NCI-H146 treated with DMSO at 0.1 percent for 48 hours (cell line): ENCODE data around the gene ARID3A.

ENCODE experiments used
- DNase-seq: peaks from one replicate; lab custom pipeline; 2025; ENCODE audit not compliant: unreplicated experiment; lab: John Stamatoyannopoulos, UW

ARID3A gene

DNA sequence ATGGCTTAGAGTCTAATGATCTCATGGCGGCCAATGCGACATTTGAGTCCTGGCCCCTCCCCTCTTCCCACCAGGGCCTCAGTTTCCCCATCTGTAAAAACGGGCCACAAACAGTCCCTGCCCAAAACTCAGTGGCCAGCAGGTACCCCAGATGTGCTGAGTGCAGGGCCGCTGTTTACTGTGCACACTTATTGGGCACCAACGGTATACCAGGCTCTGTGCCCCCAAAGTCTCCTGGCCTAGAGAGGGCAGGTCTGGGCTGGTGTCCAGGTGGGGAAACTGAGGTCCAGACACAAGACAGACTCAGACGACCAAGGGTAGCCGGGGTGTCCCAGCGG, 34.7 kb downstream of the ARID3A start:
- no peak for DNase-seq

DNA sequence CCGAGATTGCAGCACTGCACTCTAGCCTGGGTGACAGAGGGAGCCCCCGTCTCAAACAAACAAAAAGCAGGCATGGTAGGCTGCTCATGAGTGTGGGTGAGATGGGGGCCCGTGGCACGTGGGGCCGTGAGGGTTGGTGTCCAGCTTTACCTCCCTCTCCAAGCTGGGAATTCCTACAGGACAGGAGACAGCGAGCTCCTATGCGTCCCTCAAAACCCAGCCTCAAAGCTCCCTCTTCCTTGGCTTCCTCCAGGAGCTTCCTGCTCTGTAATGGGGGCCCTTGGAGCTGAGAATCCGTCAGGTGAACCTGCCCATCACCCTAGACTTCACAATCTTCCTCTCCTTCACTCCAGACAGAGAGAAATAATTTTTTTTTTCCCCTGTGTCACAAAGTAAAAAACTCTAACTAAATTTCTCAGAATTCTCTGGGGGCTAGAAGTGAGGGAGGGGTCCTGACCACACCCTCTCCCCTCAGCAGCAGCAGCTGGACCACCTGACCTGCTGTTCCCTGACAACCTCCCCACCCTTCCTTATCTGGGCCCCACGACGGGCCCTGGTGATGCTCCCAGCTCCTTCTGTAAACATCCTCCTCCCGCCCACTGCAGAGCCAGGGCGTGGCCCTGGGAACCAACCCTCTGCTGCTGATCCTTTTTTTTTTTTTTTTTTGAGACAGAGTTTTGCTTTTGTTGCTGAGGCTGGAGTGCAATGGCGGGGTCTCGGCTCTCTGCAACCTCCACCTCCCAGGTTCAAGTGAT, 36.2 kb downstream of the ARID3A start:
- DNase-seq: no peak

DNA sequence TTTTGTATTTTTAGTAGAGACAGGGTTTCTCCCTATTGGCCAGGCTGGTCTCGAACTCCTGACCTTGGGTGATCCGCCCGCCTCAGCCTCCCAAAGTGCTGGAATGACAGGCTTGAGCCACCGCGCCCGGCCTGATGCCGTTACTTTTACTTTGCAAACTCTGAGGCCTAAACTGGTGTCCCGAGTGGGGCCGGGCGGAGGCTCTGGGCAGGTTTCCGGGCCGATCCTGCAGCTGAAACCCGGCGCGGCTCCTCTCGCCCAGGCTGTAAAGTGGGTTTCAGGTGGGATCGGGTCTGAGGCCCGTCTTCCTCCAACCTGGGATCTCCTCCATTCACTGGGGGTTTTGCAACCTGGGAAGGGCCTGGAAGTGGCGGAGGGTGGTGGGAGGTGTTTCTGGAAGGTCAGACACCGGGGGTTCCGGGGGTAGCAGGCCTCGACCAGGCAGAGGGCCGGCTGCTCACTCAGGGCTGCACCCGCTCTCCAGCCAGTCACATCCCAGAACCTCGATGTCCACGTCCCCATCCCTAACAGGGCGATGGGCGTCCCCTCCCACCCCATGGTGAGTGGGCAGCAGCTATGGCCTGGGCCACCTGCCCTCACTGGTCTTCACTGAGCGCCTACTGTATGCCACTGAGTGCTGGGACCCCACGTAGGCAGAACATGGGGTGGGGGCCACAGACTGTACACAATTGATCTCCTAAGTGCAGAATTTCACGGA, 37.0 kb downstream of the ARID3A start:
- DNase-seq: no peak

DNA sequence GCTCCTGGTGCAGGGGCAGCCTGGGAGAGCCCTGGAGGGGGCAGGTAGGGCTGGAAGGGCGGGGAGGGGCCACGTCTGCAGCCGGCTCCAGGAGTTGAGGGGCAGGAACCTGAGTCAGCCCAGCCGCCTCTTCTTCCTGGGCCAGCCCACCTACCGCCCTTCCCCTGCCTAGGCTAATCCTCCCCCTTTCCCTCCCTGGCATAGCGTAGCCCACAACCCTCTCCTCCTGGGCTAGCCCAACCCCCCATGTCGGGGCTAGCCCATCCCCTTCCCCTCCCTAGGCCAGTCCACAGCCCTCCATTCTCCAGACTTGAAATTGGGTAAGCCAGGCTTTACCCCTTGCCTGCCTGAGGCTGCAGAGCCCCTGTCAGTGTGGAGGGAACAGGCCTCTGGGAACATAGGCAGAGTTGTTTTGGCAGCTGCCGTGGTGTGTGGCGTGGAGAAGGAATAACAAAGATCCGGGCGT, 37.7 kb downstream of the ARID3A start:
- DNase-seq: no peak

DNA sequence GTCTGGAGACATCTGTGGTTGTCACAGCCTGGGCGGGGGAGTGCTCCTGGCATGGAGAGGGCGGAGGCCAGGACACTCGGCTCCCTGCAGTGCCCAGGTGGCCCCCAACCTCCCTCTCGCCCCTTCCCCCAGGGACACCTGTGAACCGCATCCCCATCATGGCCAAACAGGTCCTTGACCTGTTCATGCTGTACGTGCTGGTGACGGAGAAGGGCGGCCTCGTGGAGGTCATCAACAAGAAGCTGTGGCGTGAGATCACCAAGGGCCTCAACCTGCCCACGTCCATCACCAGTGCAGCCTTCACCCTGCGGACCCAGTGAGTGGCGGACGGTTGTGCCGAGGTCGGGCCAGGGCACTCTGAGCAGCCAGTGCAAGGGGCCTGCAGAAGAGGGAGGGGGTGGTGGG, 38.3 kb downstream of the ARID3A start:
- DNase-seq: no peak

DNA sequence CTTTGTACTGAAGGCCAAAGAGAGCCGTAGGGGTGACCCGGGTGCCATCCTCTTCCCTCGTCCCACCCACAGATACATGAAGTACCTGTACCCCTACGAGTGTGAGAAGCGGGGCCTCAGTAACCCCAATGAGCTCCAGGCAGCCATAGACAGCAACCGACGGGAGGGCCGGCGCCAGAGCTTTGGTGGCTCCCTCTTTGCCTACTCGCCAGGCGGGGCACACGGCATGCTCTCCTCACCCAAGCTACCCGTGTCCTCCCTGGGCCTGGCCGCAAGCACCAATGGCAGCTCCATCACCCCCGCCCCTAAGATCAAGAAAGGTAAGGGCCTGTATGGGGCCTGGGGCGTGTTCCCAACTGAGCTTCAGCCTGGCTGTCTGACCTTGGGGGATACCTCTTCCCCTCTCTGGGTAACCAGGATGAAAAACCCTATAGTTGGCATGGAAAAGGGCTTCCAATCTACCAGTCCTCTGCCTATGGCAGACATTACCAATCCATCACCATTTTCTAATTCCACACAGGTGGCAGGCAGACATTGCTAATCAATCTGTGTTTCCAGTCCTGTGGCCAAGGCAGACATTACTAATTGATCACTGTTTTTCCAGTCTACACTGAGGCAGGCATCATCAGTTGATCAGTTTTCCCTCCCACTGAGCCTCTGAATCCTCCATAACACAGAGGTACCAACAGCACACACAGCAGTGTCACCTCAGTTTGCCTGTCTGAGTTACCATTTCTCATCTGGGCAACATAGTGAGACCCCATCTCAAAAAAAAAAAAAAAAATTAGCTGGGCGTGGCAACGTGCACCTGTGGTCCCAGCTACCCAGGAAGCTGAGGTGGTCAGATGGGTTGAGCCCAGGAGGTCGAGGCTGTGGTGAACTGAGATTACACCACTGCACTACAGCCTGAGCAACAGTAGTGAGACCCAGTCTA, 39.2 kb downstream of the ARID3A start:
- no peak for DNase-seq

DNA sequence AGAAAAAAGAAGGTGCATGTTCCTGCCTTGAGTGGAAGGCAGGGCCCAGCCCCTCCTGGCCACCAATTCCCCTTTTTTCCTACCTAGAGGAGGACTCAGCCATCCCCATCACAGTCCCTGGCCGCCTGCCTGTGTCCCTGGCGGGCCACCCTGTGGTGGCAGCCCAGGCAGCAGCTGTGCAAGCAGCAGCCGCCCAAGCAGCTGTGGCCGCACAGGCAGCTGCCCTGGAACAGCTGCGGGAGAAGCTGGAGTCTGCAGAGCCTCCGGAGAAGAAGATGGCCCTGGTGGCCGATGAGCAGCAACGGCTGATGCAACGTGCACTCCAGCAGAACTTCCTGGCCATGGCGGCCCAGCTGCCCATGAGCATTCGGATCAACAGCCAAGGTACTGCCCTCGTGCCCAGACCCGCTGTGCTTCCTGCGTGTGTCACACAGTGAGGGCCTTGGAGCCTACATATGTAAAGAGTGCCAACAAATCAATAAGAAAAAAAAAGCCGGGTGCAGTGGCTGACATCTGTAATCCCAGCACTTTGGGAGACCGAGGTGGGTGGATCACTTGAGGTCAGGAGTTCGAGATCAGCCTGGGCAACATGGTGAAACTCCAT, 40.8 kb downstream of the ARID3A start:
- no peak for DNase-seq

DNA sequence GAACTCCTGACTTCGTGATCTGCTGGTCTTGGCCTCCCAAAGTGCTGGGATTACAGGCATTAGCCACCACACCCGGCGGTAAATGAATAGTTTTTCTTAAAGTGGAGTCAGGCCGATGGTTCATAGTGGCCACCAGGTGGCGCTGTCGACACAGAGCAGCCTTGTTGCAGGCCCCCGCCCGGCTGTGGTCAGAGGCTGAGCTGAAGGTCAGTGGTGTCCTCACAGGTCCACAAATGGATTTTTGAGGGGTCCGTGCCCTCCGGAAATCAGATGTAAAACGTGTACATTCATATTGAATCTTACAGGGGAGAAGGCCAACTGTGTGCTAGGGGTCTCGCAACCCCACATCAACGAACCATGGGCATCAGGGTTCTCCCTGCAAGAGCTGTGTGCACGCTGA, 44.9 kb downstream of the ARID3A start:
- DNase-seq: no peak

DNA sequence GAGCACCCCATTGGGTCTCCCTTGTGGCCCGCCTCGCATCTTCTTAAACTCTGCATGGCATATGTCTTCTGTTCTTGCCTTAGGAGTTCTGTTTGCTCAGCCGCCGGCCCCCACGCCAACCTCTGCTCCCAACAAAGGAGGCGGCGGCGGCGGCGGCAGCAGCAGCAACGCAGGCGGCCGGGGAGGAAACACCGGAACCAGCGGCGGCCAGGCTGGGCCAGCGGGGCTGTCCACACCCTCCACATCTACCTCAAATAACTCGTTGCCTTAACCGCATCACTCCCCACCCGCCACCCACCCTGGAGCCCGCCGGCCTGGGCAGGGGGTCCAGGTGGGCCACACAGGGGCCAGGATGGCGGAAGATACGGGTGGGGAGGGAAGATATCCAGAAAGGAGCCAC, 46.0 kb downstream of the ARID3A start:
- no peak for DNase-seq

DNA sequence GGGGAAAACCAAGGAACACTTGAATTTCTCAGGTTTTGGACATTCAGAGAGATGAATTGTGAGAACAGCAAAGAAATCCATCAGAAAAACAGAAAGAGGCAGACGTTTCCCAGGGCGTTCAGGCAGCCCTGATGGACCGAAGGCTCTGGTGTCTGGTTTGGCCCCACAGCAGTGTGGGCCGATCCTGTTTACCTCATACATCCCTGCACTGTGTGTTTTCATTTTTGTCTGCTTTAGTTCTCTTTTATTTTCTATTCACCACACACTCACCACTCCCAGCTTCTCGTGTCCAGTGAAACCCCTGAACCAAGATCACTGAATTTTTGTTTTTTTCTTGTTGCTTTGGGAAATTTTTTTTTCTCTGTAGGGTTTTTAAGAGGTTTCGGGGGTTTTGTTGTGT, 46.4 kb downstream of the ARID3A start:
- DNase-seq: no peak

DNA sequence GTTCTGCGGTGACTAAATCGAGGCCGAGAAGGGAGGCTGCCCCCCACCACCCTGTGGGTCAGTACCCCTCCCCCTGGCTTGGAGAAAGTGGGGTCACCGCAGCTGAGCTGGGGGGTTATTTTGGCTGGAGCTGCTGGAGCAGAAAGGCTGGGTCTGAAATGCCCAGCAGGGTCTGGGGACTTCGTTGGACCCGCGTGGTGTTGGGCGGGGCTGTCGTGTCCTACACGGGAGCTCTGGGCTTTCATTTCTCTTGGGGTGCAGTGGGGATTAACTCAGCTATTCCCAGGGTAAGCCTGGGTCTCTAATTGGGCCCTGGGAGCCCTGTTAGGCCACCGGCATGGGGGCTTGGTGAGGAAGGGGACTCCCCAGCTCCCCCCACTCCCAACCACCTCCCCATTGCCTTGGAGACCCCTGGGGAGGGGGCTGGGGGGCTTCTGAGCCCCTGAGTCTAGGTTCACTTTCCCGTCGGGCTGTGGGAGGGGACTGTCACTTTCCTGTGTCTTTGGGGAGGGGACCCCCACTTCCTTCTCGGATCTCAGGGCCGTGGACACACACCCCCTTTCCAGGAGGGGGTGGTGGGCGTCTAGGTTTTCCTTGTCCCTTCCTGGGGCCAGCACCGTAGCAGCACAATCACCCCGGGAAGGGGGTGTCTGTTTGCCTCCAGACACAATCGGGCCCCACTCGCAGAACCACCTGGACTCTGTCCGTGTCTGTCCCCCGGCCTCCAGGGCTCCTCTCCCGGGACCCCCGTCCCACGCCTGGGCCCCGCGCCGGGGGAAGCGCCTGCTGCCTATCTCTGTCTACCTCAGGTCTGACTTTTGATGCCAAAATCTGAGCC, 48.1 kb downstream of the ARID3A start:
- no peak for DNase-seq

DNA sequence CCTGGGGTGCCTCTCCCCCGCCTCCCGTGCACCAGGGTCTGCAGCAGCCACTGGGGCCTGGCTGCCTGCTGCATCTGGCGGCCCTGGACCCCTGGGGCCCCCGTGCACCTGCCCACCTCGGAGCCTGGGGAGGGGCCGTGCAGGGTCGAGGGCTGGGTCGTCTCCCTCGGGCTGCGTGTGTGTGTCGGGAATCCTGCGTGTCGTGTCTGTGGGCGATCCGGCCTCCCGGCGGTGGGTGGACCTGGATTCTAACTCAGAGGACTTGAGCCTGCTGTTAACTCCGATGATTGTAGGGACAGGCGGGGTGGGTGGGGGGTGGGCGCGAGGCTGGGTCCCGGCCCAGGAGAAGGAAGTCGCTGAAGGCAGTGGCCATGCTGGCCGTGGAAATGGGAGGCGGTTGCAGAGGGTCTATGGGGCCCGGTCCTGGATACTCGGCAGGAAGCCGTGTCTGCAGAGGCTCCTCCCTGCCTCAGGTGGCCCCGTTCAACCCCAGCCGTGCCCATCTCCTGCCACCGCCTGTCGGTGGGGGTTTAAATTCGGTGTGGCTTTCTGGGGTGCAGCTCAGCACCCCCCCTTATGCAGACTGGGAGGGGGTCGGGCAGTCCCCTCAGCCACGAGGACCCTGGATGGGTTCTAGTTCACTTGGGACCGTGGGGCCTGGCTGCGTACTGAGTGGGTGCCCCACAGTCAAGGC, 48.9 kb downstream of the ARID3A start:
- no peak for DNase-seq

DNA sequence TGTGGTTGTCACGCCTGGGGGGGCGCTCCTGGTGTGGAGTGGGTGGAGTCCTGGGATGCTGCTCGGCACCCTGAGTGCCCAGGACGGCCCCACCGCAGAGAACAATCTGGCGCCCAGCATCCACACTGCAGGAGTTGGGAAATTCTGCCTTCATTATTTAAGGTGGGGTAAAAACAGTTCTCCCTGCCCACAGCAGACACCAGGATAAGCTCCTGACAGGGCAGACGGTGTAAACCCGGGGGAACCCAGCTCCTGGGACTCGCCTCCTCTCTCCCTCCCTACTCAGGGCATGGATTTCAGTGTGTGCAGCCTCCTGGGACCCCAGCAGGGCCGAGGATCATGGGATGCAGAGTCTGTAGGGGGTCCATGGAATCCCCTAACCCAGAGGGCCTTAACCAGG, 50.6 kb downstream of the ARID3A start:
- DNase-seq: no peak

DNA sequence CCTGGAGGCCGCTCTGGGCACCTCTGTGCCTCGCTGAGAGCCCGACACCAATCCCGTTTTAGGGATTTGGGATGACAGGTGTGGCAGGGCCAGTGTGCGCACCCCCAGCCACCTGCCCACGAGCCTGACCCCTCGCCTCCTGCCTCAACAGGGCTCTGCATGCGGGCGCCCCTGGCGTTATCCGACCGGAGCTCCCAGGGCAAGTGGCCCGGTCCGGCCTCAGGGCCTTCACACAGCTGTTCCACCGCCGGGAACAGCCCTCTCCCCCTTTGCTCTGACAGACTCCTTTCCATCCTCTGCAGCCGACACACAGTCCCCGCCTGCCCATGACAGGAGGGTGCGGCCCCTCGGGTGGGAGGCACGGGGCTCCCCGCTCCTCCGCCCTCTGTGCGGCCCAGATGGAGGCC, 51.2 kb downstream of the ARID3A start:
- no peak for DNase-seq

DNA sequence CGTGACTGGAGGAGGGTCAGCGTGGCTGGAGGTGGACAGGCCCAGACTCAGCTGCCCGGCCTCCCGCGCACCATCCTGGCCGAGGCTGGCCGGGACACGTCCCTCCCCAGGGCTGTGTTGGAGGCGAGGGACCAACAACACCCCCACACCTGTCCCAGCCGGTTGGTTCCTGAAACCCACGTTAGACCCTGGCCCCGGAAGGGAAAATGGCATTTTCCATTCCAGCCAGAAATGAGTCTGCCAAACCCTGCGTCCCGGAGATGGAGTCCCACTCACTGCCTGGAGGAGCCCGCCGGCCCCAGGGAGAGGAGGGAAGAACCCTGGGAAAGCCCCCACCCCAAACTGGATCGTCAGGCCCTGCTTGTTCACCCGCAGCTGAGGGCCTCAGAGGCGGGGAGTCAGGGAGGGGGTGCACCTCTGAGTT, 53.5 kb downstream of the ARID3A start:
- no peak for DNase-seq

DNA sequence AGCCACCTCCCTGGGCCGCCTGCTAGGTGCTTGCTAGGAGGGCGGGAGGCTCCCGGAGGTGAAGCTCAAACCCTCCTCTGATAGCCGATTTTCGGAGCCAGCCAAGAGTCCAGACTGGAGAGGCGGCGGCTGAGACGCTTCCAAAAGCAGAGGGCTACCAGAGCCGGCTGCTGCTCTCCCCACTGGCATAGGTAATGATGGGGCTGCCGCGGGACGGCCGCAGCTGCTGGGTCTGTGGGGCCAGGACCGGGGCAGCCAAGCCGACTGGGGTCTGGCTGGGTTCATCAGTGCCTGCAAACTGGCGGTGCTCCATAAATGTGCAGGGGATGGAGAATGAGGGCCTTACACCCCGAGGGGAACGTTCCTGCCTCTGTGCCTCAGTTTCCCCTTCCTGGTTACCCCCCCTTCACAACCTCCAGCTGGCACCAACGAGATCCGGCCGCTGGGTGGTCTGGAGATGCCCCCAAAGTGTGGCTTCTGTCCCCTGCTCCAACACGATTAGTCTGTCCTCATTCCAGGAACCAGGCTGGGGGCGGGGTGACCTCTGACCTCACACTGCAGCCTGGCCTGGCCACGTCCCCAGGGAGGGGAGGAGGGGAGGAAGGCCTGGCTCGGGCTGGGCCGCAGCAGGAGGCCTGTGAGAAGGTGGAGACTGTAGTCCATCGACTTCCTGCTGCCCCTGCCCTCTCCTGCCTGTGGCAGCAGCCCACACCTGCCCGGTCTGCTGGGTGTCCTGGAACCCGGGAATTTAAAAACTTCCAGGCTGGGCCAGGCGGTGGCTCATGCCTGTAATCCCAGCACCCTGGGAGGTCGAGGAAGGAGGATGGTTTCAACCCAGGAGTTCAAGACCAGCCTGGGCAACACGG, 54.5 kb downstream of the ARID3A start:
- DNase-seq: no peak

DNA sequence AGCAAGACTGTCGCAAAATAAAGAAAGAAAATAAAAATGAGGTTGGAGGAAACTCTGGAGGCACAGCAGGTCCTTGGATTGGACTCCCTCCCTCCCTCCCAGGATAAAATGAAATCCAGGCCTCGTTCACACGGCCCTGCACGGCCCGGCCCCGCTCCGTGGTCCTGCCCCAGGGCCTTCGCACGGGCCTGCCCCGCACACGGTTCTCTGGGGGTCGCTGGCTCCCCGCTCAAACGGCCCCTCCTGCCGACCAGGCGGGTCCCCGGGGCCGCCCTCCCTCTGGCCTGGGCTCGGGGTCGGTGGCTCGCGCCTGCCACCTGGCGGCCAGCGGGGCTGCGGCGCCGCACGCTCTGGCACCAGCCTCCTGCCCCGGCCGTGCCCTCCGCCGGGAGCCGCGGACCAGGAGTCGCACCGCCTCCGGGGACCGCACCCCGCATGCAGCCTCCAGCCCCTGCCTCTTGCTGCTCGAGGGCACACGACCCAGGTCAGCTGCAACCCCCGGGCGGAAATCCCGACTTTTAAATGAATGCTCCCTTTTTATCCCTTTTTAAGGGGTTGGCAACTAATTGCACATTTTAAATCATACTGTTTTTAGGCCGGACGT, 56.8 kb downstream of the ARID3A start:
- DNase-seq: no peak
